ENCODE data around the gene GLIS1.

DNA sequence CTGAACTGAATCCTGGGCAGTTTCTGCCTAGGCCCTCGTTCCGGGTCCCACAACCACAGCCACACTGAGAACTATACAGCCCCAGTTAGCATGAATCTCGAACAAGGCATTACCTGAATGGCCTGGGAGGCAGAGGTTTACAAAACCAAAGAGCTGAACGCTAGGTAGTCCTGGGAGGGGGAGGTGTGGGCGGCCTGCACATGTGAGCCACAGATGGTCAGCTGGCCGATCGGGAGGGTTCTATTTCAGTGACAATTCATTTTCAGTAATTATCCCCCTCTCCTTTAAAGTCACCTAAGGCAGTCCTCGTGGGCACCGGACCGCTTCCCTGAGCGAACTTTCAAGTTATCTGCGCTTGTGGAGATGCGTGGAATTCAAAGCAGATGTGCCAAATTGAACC lies 111.9 kb downstream of the GLIS1 start:
- TF ChIP-seq, protein P1, sequence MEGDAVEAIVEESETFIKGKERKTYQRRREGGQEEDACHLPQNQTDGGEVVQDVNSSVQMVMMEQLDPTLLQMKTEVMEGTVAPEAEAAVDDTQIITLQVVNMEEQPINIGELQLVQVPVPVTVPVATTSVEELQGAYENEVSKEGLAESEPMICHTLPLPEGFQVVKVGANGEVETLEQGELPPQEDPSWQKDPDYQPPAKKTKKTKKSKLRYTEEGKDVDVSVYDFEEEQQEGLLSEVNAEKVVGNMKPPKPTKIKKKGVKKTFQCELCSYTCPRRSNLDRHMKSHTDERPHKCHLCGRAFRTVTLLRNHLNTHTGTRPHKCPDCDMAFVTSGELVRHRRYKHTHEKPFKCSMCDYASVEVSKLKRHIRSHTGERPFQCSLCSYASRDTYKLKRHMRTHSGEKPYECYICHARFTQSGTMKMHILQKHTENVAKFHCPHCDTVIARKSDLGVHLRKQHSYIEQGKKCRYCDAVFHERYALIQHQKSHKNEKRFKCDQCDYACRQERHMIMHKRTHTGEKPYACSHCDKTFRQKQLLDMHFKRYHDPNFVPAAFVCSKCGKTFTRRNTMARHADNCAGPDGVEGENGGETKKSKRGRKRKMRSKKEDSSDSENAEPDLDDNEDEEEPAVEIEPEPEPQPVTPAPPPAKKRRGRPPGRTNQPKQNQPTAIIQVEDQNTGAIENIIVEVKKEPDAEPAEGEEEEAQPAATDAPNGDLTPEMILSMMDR (IDR thresholded peaks at IDR 0.05; ENCODE audit: poor library complexity) = no peak
- TF ChIP-seq EZH2 (IDR thresholded peaks at IDR 0.05; ENCODE audit: borderline replicate concordance) = no peak
- TF ChIP-seq EZH2phosphoT487 (IDR thresholded peaks at IDR 0.05; ENCODE audit: low read depth, severe bottlenecking, unreplicated experiment) = no peak
